MCF 10A (cell line): ENCODE data around the gene ZBED4. TPM values are rescaled to one million over a fixed set of nuclear protein-coding genes. Genes with fewer than 3 reads are reported as not detected.

ENCODE experiments used
- BruUV-seq: library from RNA; stranded (reverse); fragments of 400-500 nt; replicated peaks from 2 replicates; lab custom pipeline; 2021; lab: Mats Ljungman, UMichigan
- CTCF ChIA-PET: fragments of 300-600 bp; sonication (Branson Sonifier 250); formaldehyde crosslinking; extraction: SDS; loops from one replicate; lab custom pipeline; 2021; ENCODE audit warnings: antibody characterized with exemption, inconsistent platforms; lab: Yijun Ruan, JAX
- POLR2A ChIA-PET: fragments of 300-600, 350-650 bp; sonication (Branson Sonifier 250); formaldehyde crosslinking; extraction: SDS; loops from one replicate; lab custom pipeline; 2020; ENCODE audit warnings: antibody characterized with exemption, inconsistent platforms; lab: Yijun Ruan, JAX
- DNase-seq: peaks from one replicate; pipeline ENCODE4 v3.0.0-alpha.2; 2018; ENCODE audit not compliant: unreplicated experiment
- H3K27ac Mint-ChIP-seq: one replicate; pipeline ENCODE4 v1.8.0; 2022; ENCODE audit warnings: mild to moderate bottlenecking, low read depth, mixed read lengths; ENCODE audit not compliant: unreplicated experiment
- H3K27me3 Mint-ChIP-seq: one replicate; pipeline ENCODE4 v1.8.0; 2022; ENCODE audit warnings: mixed read lengths; ENCODE audit not compliant: insufficient read depth, unreplicated experiment
- H3K36me3 Mint-ChIP-seq: one replicate; pipeline ENCODE4 v1.8.0; 2022; ENCODE audit warnings: mild to moderate bottlenecking, moderate library complexity, mixed read lengths; ENCODE audit not compliant: insufficient read depth, unreplicated experiment
- H3K4me1 Mint-ChIP-seq: one replicate; pipeline ENCODE4 v1.8.0; 2022; ENCODE audit warnings: mixed read lengths; ENCODE audit not compliant: insufficient read depth, unreplicated experiment
- H3K4me3 Mint-ChIP-seq: one replicate; pipeline ENCODE4 v1.8.0; 2022; ENCODE audit warnings: mild to moderate bottlenecking, moderate library complexity, mixed read lengths; ENCODE audit not compliant: unreplicated experiment
- H3K9me3 Mint-ChIP-seq: one replicate; pipeline ENCODE4 v1.8.0; 2022; ENCODE audit warnings: mixed read lengths; ENCODE audit not compliant: unreplicated experiment
- CTCF ChIP-seq: fragments of 200-600 bp; IDR thresholded peaks from one replicate; pipeline ENCODE4 v1.8.0; 2022; ENCODE audit warnings: antibody characterized with exemption, mild to moderate bottlenecking; ENCODE audit not compliant: unreplicated experiment
- intact Hi-C: fragments of 100-400 bp; cut with micrococcal nuclease; formaldehyde crosslinking; loops from 2 replicates; pipeline ENCODE4 v1.14.1; 2022
- total RNA-seq: library from RNA; stranded (reverse); gene quantifications from 2 replicates; pipeline ENCODE4 v1.2.3, GENCODE V29; 2022

The ZBED4 gene
- total RNA-seq, 1 experiment from 2014 or later, result 16.4 TPM

- H3K4me1 Mint-ChIP-seq, result no peaks in the 10 kb centered on the region
- no peaks in the 10 kb centered on the region for H3K27me3 Mint-ChIP-seq
- no peak overlapping the region for H3K4me3 Mint-ChIP-seq
- no peak for TF ChIP-seq CTCF
- no peaks in the 10 kb centered on the region for H3K36me3 Mint-ChIP-seq
- ChIA-PET POLR2A (interaction anchor here (1.4 kb wide), 1 partner anchor 9 kb away, joined by 6 read pairs; no protein-coding TSS in a partner anchor), CTCF (no interaction called here)
- H3K27ac Mint-ChIP-seq, result no peak overlapping the region
- no peak for DNase-seq
- intact Hi-C loops, result no loop called here
- no TSS peak for BruUV-seq
- no peaks in the 10 kb centered on the region for H3K9me3 Mint-ChIP-seq
Measured at GRCh38 chr22:49845666-49846459, 7.8 kb upstream of the ZBED4 start.

- intact Hi-C loops, result no loop called here
Measured at GRCh38 chr22:49847751-49848689, 5.6 kb upstream of the ZBED4 start.

GRCh38 chr22:49848690-49849160 lies 4.9 kb upstream of the ZBED4 start:
- H3K4me3 Mint-ChIP-seq, result no peak overlapping the region
- no peak overlapping the region for H3K27ac Mint-ChIP-seq
- H3K27me3 Mint-ChIP-seq, result no peaks in the 10 kb centered on the region
- BruUV-seq, result no TSS peak
- DNase-seq, result no peak
- H3K4me1 Mint-ChIP-seq, result no peaks in the 10 kb centered on the region
- CTCF ChIA-PET, result interaction anchor here (0.6 kb wide), 1 partner anchor 1235 kb away, joined by 3 read pairs; no protein-coding TSS in a partner anchor
- intact Hi-C loops, result no loop called here
- POLR2A ChIA-PET, result no interaction called here
- TF ChIP-seq CTCF, result no peak
- H3K36me3 Mint-ChIP-seq, result no peaks in the 10 kb centered on the region
- no peaks in the 10 kb centered on the region for H3K9me3 Mint-ChIP-seq

More at GRCh38 chr22:49847751-49848689, 5.6 kb upstream of the ZBED4 start:
- H3K27me3 Mint-ChIP-seq, result no peaks in the 10 kb centered on the region
- H3K4me3 Mint-ChIP-seq, result no peak overlapping the region
- no peak overlapping the region for H3K27ac Mint-ChIP-seq
- ChIA-PET CTCF (interaction anchor here (0.6 kb wide), 2 partner anchors 145 to 1234 kb away, joined by 3 read pairs; no protein-coding TSS in a partner anchor), POLR2A (no interaction called here)
- H3K9me3 Mint-ChIP-seq, result no peaks in the 10 kb centered on the region
- DNase-seq, result no peak
- H3K36me3 Mint-ChIP-seq, result no peaks in the 10 kb centered on the region
- H3K4me1 Mint-ChIP-seq, result no peaks in the 10 kb centered on the region
- no peak for TF ChIP-seq CTCF
- BruUV-seq, result no TSS peak
